DMS53 treated with DMSO at 0.1 percent for 48 hours (cell line): ENCODE results near the gene ZNF417.
"Not testable (repeated sequence)": the region's sequence is repeated elsewhere in the genome, so short reads cannot be mapped to it uniquely, and the experiment has no call there.

ENCODE experiments used
- DNase-seq: peaks from one replicate; lab custom pipeline; 2025; ENCODE audit not compliant: unreplicated experiment; lab: John Stamatoyannopoulos, UW

Gene ZNF417

DNA sequence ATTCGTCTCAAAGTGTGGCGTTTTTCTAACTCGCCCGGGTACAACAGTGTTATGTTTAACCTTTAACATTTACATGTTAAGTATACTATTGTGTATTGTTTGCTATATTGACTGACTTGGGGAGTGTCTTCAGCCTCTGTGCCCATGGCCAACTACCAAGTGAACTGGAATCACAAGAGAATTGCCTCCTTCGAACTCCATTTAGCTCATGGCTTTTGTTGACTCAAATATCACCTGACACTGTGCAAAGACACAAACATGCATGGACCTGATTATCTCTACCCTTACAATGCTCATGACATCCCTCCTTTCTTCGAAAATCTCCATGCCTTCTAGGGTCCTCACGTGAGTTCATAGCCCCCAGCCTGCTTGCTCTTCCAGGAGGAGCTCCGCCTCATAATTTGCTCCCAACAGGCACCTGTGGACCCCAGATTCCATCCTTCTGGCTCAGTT lies 28.3 kb downstream of the ZNF417 start:
- no peak for DNase-seq

DNA sequence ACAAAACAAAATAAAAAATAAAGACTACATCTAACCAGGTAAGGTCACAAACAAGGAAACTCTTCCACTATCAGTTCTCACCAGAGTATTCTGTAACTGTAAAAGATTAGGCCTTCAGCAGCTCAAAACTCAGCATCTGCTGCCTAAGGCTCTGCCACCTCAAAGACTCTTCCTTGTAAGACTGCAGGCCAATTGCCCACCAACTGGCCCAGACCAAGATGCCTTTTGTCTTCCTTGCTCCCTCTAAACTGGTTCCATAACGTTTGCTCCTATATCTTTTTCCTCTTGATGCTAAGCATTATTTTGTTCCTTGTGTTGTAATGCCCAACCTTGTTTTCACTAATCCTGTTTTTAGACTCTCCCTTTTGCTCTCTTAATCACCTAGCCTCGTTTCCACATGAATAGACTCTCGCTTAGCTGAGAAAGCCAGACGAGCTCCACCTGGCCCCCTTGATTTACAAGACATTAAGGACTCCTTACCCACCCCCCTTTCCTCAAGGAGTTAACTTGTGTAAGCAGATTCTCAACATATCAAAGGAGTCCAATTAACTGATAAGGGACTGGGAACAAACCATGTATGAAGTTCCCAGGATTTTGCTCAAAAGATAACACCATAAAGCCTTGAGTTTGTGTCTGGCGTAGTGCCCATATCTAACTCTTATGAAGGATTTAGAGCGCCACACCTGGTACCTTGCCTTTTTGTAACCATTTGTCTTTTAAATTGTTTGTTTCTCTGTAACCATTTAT lies 29.0 kb downstream of the ZNF417 start:
- DNase-seq = no peak

DNA sequence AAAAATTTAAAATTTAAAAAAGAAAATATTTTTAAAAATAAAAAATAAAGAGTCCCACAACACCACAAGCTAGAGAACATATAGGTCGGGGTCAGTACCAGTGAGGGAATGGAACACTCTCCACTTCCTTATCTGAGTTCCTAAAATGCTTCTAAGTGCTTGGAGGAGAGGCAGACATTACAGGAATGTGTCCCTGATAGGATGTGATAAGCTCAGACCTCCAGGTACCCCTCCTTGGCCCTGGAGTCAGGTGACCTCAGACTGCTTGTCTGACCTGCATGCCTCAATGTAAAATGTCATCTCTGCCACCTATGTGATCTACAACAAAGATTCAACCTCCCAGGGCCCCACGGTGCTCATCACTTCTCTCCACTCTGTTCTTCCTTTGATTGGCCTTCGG lies 30.3 kb downstream of the ZNF417 start:
- DNase-seq = no peak

DNA sequence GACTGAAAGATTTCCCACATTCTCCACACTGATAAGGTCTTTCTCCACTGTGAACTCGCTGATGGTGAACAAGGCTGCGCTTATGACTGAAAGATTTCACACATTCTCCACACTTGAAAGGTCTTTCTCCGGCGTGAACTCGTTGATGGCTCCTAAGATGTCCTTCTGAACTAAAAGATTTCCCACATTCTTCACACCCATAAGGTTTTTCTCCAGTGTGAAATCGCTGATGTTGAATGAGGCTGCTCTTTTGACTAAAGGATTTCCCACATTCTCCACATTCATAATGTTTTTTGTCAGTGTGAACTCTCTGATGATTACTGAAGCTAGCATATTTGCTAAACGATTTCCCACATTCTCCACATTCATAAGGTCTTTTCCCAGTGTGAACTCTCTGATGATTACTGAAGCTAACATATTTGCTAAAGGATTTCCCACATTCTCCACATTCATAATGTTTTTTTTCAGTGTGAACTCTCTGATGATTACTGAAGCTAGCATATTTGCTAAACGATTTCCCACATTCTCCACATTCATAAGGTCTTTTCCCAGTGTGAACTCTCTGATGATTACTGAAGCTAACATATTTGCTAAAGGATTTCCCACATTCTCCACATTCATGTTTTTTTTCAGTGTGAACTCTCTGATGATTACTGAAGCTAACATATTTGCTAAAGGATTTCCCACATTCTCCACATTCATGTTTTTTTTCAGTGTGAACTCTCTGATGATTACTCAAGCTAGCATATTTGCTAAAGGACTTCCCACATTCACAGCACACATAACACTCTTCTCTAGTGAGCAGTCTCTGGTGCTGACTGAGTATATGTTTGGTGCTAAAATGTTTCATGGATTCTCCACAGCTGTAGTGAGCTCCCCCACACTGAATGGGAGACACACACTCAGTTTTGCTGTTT lies 42.3 kb downstream of the ZNF417 start:
- not testable (repeated sequence) for DNase-seq

DNA sequence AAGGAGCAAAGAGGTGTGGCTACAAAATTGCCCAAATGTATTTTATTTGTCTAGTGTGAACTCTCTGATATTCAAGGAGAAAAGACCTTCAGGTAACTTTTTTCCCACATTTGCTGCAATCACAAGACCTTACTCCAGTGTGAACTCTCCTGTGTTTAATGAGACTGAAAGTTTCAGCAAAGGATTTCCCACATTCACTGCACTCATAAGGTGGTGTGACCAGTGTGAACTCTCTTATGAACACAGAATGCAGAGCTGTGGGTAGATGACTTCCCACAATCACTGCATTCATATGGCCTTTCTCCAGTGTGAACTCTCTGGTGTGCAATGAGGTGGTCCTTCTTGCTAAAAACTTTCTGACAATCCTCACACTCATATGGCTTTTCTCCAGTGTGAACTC lies 43.9 kb downstream of the ZNF417 start:
- no peak for DNase-seq

DNA sequence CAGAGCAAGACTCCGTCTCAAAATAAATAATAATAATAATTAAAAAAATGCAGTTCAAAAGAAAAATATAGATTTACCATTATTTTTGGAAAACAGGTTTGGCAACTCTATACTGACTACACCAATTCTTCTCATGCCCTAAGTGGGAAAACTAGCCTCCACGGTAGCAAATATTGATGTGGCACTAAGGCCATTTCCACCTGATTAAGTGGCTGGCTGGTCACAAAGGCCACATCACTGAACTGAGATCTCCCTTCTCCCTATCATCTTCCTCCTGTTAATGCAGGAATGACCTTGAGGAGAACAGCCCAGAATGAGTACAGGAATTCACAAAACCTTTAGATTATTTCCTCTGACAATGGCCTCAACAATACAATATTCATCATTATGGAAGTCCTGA lies 46.2 kb downstream of the ZNF417 start:
- DNase-seq = no peak

DNA sequence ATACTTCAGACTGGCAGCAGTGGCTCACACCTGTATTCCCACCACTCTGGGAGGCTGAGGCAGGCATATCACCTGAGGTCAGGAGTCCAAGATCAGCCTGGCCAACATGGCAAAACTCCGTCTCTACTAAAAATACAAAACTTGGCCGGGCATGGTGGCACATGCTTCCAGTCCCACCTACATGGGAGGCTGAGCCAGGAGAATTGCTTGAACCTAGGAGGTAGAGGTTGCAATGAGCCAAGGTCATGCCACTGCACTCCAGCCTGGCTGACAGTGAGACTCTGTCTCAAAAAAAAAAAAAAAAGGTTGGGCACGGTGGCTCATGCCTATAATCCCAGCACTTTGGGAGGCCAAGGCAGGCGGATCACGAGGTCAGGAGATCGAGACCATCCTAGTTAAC lies 46.7 kb downstream of the ZNF417 start:
- not testable (repeated sequence) for DNase-seq

DNA sequence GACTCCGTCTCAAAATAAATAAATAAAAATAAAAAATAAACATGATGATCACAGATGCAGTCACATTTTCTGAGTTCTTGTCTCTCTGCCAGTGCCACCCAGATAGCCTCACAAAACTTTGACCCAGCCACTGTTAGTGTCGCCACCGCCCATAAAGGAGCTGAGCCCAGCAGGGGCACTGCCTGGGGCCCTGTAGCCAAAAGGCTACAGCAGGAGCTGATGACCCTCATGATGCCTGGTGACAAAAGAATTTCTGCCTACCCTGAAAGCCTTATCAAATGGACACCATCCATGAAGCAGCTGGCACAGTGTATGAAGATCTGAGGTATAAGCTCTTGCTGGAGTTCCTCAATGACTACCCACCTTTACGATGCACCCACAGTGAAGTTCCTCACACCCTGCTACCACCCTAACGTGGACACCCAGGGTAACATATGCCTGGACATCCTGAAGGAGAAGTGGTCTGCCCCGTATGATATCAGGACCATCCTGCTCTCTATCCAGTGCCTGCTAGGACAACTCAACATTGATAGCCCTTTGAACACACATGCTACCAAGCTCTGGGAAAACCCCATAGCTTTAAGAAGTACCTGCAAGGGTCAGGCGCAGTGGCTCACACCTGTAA lies 48.4 kb downstream of the ZNF417 start:
- no peak for DNase-seq
